Measurements from ENCODE around the gene L3HYPDH. TPM values are rescaled to one million over a fixed set of nuclear protein-coding genes. Genes with fewer than 3 reads are reported as not detected.
A peak's percentile ranks its signal among the peaks of the same experiment; 100 is the strongest.

L3HYPDH gene
- total and polyA plus RNA-seq, 8 donors: 6.7 to 20.9 (median 10.4) TPM

DNA sequence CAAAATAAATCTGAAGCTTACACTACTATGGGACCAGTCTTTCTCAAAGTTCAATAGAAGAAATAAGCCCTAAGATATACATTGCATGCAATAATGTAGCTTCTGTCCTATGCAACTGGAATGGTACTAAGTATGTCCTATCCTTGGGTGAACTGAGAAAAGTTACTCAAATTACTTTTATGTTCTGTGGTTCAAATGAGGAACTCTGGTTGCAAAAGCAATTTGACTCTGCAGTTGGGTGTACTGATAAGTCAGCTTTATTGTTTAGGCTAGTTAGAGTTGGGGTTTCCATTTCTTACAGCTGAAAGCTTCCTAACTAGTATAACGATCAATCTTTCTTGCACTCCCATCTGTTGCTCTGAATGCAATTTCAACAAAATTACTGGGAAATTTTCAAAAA is 48.2 kb downstream of the L3HYPDH start:
- Histone ChIP-seq H3K4me3 (no peak overlapping the region), H3K36me3 (no peaks in the 10 kb centered on the region), H3K27ac (no peak overlapping the region), H3K9me3 (no peaks in the 10 kb centered on the region), H3K4me1 (no peaks in the 10 kb centered on the region), H3K27me3 (peaks cover 0 to under 1% (median 0%) of the 10 kb centered on the region in 4 donors)
- TF ChIP-seq, protein P1, sequence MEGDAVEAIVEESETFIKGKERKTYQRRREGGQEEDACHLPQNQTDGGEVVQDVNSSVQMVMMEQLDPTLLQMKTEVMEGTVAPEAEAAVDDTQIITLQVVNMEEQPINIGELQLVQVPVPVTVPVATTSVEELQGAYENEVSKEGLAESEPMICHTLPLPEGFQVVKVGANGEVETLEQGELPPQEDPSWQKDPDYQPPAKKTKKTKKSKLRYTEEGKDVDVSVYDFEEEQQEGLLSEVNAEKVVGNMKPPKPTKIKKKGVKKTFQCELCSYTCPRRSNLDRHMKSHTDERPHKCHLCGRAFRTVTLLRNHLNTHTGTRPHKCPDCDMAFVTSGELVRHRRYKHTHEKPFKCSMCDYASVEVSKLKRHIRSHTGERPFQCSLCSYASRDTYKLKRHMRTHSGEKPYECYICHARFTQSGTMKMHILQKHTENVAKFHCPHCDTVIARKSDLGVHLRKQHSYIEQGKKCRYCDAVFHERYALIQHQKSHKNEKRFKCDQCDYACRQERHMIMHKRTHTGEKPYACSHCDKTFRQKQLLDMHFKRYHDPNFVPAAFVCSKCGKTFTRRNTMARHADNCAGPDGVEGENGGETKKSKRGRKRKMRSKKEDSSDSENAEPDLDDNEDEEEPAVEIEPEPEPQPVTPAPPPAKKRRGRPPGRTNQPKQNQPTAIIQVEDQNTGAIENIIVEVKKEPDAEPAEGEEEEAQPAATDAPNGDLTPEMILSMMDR (IDR thresholded peaks at IDR 0.05): no peak
- intact Hi-C loops (cut with DNase I): no loop called here
- no peak for FAIRE-seq
- ATAC-seq: no peak
- 89 to 92% methylated on average over 1 of the region's 1 CpG for WGBS, 2 donors
- no peak for DNase-seq

DNA sequence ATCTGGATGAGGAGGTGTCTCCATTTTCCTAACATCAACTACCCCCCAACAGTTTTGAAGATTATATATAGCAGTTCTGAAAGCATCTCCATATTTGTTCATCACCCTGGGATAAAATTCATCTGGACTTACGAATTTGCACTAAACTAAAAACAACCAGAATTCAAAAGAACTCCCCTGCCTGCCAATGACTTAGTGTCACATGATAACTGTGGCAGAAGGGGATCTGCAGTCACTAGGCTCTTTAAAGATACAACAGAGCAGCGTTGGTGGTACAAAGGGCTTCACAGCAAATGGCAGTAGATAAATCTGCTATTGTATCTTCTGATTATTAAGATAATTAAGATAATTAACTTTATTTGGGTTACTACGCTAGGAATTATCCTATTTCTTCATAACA is 49.1 kb downstream of the L3HYPDH start:
- Histone ChIP-seq H3K36me3 (no peaks in the 10 kb centered on the region), H3K27me3 (no peaks in the 10 kb centered on the region), H3K27ac (no peak overlapping the region), H3K4me3 (no peak overlapping the region), H3K9me3 (no peaks in the 10 kb centered on the region), H3K4me1 (no peaks in the 10 kb centered on the region)
- no peak for FAIRE-seq
- ATAC-seq: no peak
- intact Hi-C loops (cut with DNase I): no loop called here
- TF ChIP-seq, protein P1 (IDR thresholded peaks at IDR 0.05): no peak
- WGBS, 2 donors: 85 to 86% methylated on average over 3 of the region's 3 CpGs
- no peak for DNase-seq

DNA sequence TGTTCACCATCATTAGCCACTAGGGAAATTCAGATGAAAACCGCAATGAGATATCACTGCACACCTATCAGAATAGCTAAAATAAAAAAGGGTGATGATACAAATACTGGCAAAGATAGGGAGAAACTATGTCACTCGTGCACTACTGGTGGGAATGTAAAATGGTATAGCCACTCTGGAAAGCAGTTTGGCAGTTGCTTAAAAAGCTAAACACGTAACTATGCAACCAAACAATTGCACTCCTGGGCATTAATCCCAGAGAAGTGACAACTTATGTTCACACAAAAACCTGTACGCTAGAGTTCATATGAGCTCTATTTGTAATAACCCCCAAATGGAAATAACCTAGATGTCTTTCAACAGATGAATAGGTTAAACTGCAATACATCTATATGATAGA is 54.4 kb downstream of the L3HYPDH start:
- no peaks in the 10 kb centered on the region for H3K27me3 ChIP-seq
- H3K27ac ChIP-seq: no peak overlapping the region
- DNase-seq (no peak), FAIRE-seq (no peak), ATAC-seq (no peak)
- TF ChIP-seq, protein P1 (IDR thresholded peaks at IDR 0.05): no peak
- no peaks in the 10 kb centered on the region for H3K36me3 ChIP-seq
- 89 to 90% methylated on average over 4 of the region's 4 CpGs for WGBS, 2 donors
- intact Hi-C loops (cut with DNase I): no loop called here
- H3K4me3 ChIP-seq: no peak overlapping the region
- H3K9me3 ChIP-seq: no peaks in the 10 kb centered on the region
- no peaks in the 10 kb centered on the region for H3K4me1 ChIP-seq

DNA sequence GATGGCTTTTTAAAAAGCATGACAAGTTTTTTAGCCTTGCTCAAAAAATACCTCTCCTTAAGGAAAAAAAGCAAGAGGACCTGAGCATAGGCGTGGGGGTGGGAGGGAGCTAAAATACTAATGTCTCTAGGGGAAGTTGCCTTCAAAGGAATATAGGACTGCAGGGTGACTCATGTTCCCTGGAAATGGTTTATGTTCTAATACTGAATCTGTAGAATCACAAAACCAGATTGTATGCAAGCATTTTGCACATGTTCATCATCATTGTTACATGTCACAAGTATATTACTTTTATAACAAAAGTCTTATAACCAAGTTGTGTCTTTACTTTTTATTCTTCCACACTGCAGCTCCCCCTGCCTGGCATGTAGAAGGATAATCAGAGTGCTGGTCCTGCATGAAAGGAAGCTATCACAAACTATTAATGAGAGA is 55.6 kb downstream of the L3HYPDH start:
- H3K4me1 ChIP-seq: no peaks in the 10 kb centered on the region
- DNase-seq: no peak
- 80 to 83% methylated on average over 1 of the region's 1 CpG for WGBS, 2 donors
- no peaks in the 10 kb centered on the region for H3K36me3 ChIP-seq
- H3K4me3 ChIP-seq: no peak overlapping the region
- ATAC-seq: peak in 1 of 4 donors; percentile 29
- no peak for FAIRE-seq
- H3K9me3 ChIP-seq: no peaks in the 10 kb centered on the region
- intact Hi-C loops (cut with DNase I): no loop called here
- H3K27me3 ChIP-seq: no peaks in the 10 kb centered on the region
- no peak overlapping the region for H3K27ac ChIP-seq
- TF ChIP-seq, protein P1 (IDR thresholded peaks at IDR 0.05): no peak

DNA sequence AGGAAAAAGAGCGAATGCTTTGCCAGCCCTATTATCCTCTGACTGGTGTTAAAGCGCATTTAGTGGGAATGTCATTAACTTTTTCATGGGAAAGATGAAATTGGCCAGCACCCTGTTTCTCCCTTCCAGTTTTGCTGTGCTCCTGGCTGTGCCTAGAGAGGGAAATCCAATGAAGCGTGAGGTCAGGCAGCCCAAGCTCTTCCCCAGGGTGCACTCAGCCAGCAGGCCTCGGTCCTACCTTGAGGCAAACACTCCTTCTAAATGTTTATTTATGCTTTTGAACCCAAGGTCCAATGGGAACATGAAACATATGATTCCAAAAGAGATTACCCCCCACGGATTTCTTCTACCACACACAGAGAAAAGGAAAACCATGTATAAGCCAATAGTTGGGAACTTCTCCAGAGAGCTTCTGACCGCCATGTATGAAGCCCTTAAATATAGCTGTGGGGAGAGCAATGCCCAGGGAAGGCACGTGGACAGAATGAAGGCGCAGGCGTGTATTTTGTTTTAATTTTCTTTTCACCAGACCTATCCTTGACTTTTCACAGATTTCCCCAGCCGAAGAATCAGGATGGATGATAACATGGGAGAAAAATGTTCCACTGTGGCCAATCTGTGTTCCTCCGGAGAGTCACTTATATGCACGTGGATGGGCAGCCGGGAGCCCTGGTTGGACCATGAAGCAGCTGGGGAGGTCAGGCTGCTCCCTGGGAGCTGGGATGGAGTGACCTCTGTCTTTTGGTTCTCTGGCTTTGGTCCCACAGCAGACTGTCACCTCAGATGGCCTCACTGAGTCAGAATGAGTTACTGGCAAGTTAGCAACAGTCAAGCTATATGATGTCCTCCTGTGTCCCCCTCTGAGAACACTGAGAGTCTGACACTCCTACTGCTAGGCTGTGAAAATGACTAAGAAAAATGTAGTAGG is 56.3 kb downstream of the L3HYPDH start:
- WGBS, 2 donors: 76 to 81% methylated on average over 13 of the region's 13 CpGs
- TF ChIP-seq, protein P1 (IDR thresholded peaks at IDR 0.05): no peak
- H3K36me3 ChIP-seq: no peaks in the 10 kb centered on the region
- no peaks in the 10 kb centered on the region for H3K4me1 ChIP-seq
- H3K27ac ChIP-seq: no peak overlapping the region
- no peak overlapping the region for H3K4me3 ChIP-seq
- peak in 1 of 6 donors; percentile 24 for DNase-seq
- peak in 3 of 4 donors; percentile 16 to 40 (median 36) for ATAC-seq
- no peak for FAIRE-seq
- intact Hi-C loops (cut with DNase I): no loop called here
- H3K9me3 ChIP-seq: no peaks in the 10 kb centered on the region
- no peaks in the 10 kb centered on the region for H3K27me3 ChIP-seq

Measured in pancreas (tissue), 10 donors.